K562 (cell line): ENCODE results near the gene HMGN1. TPM values are rescaled to one million over a fixed set of nuclear protein-coding genes. Genes with fewer than 3 reads are reported as not detected.
A peak's percentile ranks its signal among the peaks of the same experiment; 100 is the strongest.

Experiments
- BCOR ChIP-seq: fragments of 450-650 bp; IDR thresholded peaks from 2 replicates; pipeline ENCODE4 v1.6.1; 2016
- CTCFL ChIP-seq: IDR thresholded peaks from 2 replicates; pipeline ENCODE4 v1.6.1; 2011; ENCODE audit warnings: borderline replicate concordance, low read depth, mild to moderate bottlenecking, moderate library complexity, low read length; ENCODE audit not compliant: insufficient read depth, poor library complexity, severe bottlenecking
- HMG20A ChIP-seq: fragments of 450-650 bp; formaldehyde crosslinking; conservative IDR thresholded peaks from 2 replicates; pipeline ENCODE4 v1.4.0; 2020; ENCODE audit warnings: mild to moderate bottlenecking, mixed read lengths
- HNRNPK ChIP-seq: fragments of 200-400 bp; formaldehyde crosslinking; IDR thresholded peaks from one replicate; pipeline ENCODE4 v1.6.1; 2018; ENCODE audit warnings: mild to moderate bottlenecking, low read depth, low read length; ENCODE audit not compliant: poor library complexity, severe bottlenecking
- PCBP1 ChIP-seq: fragments of 200-400 bp; formaldehyde crosslinking; IDR thresholded peaks from 2 replicates; pipeline ENCODE4 v1.6.1; 2018; ENCODE audit warnings: mild to moderate bottlenecking, low read depth, low read length; ENCODE audit not compliant: poor library complexity, severe bottlenecking
- PCBP2 ChIP-seq: fragments of 200-400 bp; formaldehyde crosslinking; IDR thresholded peaks from 2 replicates; pipeline ENCODE4 v1.6.1; 2018; ENCODE audit warnings: low read length, low read depth, mild to moderate bottlenecking, moderate library complexity; ENCODE audit not compliant: poor library complexity, severe bottlenecking
- PHF21A ChIP-seq: fragments of 450-650 bp; IDR thresholded peaks from 2 replicates; pipeline ENCODE4 v1.6.1; 2017; ENCODE audit warnings: low read depth, borderline replicate concordance
- POLR3A ChIP-seq: IDR thresholded peaks from 2 replicates; pipeline ENCODE4 v1.6.1; 2011; ENCODE audit warnings: borderline replicate concordance, mild to moderate bottlenecking, moderate library complexity; ENCODE audit not compliant: insufficient read length, insufficient read depth; ENCODE audit errors: extremely low read depth
- POLR3G ChIP-seq: IDR thresholded peaks from 2 replicates; pipeline ENCODE4 v1.6.1; 2011; ENCODE audit not compliant: insufficient read length, insufficient replicate concordance; ENCODE audit errors: extremely low read depth
- SMARCA4 ChIP-seq: fragments of 450-650 bp; IDR thresholded peaks from 2 replicates; pipeline ENCODE4 v1.6.1; 2016
- TBL1XR1 ChIP-seq, 2 experiments: IDR thresholded peaks; 2 replicates each; pipeline ENCODE4 v1.6.1; 2012; ENCODE audit warnings: improper control_type of control experiment in 2 of 2, low read length in 2 of 2, mild to moderate bottlenecking in 1 of 2
- ZNF12 ChIP-seq: sonication (generic); formaldehyde crosslinking; IDR thresholded peaks from 2 replicates; pipeline ENCODE4 v1.4.0; 2020; ENCODE audit warnings: mild to moderate bottlenecking, missing genetic modification reagents
- ZNF407 ChIP-seq: fragments of 450-650 bp; IDR thresholded peaks from 2 replicates; pipeline ENCODE4 v1.6.1; 2016; ENCODE audit warnings: low read depth
- ZNF431 ChIP-seq: sonication (generic); formaldehyde crosslinking; IDR thresholded peaks from 2 replicates; pipeline ENCODE4 v1.8.0; 2022; ENCODE audit warnings: mild to moderate bottlenecking, missing genetic modification reagents
- polyA plus RNA-seq, 8 experiments: library from polyadenylated mRNA; depleted of rRNA in 4 of 8; stranded (reverse) in 5 of 8; unstranded in 3 of 8; fragments of >200 nt; fragmentation: Nextera tagmentation in 2 of 8; fragmentation: Illumina TruSeq in 1 of 8; extraction: Ambion mirVana in 2 of 8; extraction: Trizol in 1 of 8; gene quantifications; 2 replicates each; pipeline versions ENCODE4 v1.2.1 to v1.2.3, GENCODE V29; 2011 to 2014; ENCODE audit warnings: inconsistent platforms in 1 of 8, missing spikeins in 1 of 8
- total RNA-seq, 7 experiments: library from RNA; depleted of rRNA in 6 of 7; stranded (reverse); fragments of >200 nt in 6 of 7; fragmentation: Illumina TruSeq in 2 of 7; extraction: Trizol in 2 of 7; gene quantifications; 2 replicates each; pipeline versions ENCODE4 v1.2.1 to v1.2.3, GENCODE V29; 2011 to 2021; ENCODE audit warnings: low replicate concordance in 1 of 7

The HMGN1 gene
- total and polyA plus RNA-seq, 9 of the 15 experiments (the other 6 are each of a cell fraction or from before 2014, with no cell fraction given) = 124 to 626 (median 498) TPM

- no peak for TF ChIP-seq ZNF407
- TF ChIP-seq HNRNPK = peak; percentile 90
- no peak for TF ChIP-seq TBL1XR1 (IDR thresholded peaks at IDR 0.05; ENCODE audit: low read length in 2 of 2)
- TF ChIP-seq CTCFL = no peak
- TF ChIP-seq PHF21A = no peak
- no peak for TF ChIP-seq SMARCA4
- no peak for TF ChIP-seq BCOR
- peak; percentile 89 for TF ChIP-seq PCBP1
- no peak for TF ChIP-seq ZNF12
- no peak for TF ChIP-seq ZNF431 (CRISPR knock-in tag)
- no peak for TF ChIP-seq HMG20A (CRISPR knock-in tag)
- no peak for TF ChIP-seq POLR3G
- no peak for TF ChIP-seq POLR3A
- TF ChIP-seq PCBP2 = peak; percentile 92
These were observed 17.7 kb upstream of the HMGN1 start (continued) for GRCh38 chr21:39366563-39366962.
